A549 (cell line): ENCODE measurements around the gene HARBI1. TPM values are rescaled to one million over a fixed set of nuclear protein-coding genes. Genes with fewer than 3 reads are reported as not detected.

Source experiments
- ATAC-seq, 2 experiments: fragments of 200-7000 bp in 1 of 2; fragments of >200 bp in 1 of 2; cut with Nextera tagmentation in 1 of 2; cut with Tn5 transposase in 1 of 2; 3 replicates each; pipeline versions ENCODE4 v1.8.0 to v1.9.1; 2018 to 2020; ENCODE audit warnings: mild to moderate bottlenecking in 1 of 2, moderate library complexity in 1 of 2
- CTCF ChIA-PET: fragments of 300-600 bp; sonication (Branson Sonifier 250); formaldehyde crosslinking; extraction: SDS; loops from one replicate; lab custom pipeline; 2021; ENCODE audit warnings: antibody characterized with exemption, inconsistent platforms; lab: Yijun Ruan, JAX
- POLR2A ChIA-PET: fragments of 350-600 bp; formaldehyde crosslinking; extraction: SDS; loops from one replicate; lab custom pipeline; 2021; ENCODE audit warnings: antibody characterized with exemption, inconsistent platforms; lab: Yijun Ruan, JAX
- DNase-seq, 2 experiments: peaks; one replicate each; pipeline versions ENCODE4 v3.0.0 to v3.0.0-alpha.2; 2011 to 2016; ENCODE audit warnings: low read depth in 1 of 2, low spot score in 1 of 2
- FAIRE-seq: peaks from 2 replicates; lab custom pipeline; 2011; peaks lifted over from hg19 to GRCh38; lab: Jason Lieb, UNC
- H3K27ac ChIP-seq, 2 experiments: fragments of >200 bp; sonication (Bioruptor Twin); formaldehyde crosslinking; 3 replicates each; pipeline ENCODE4 v1.5.1; 2016 to 2017
- H3K4me1 ChIP-seq: fragments of >200 bp; sonication (Bioruptor Twin); formaldehyde crosslinking; 3 replicates; pipeline ENCODE4 v1.6.1; 2016
- H3K4me2 ChIP-seq: fragments of >200 bp; sonication (Bioruptor Twin); formaldehyde crosslinking; 3 replicates; pipeline ENCODE4 v1.6.1; 2016
- H3K4me3 ChIP-seq: fragments of >200 bp; sonication (Bioruptor Twin); formaldehyde crosslinking; 3 replicates; pipeline ENCODE4 v1.5.1; 2016
- H3K9me3 ChIP-seq: fragments of >200 bp; sonication (Bioruptor Twin); formaldehyde crosslinking; 3 replicates; pipeline ENCODE4 v1.6.1; 2016
- CBX2 ChIP-seq: fragments of 200-600 bp; sonication (generic); IDR thresholded peaks from 2 replicates; pipeline ENCODE4 v1.6.1; 2016; ENCODE audit warnings: low read depth, mild to moderate bottlenecking, borderline replicate concordance
- EHMT2 ChIP-seq: fragments of 200-600 bp; sonication (generic); IDR thresholded peaks from 2 replicates; pipeline ENCODE4 v1.6.1; 2016; ENCODE audit warnings: antibody characterized with exemption, low read depth, mild to moderate bottlenecking, moderate library complexity
- GATA3 ChIP-seq: IDR thresholded peaks from 2 replicates; pipeline ENCODE4 v1.6.1; 2012; ENCODE audit warnings: borderline replicate concordance
- HOXB5 ChIP-seq: fragments of 250-450 bp; sonication (Bioruptor Pico); IDR thresholded peaks from 2 replicates; pipeline ENCODE4 v1.5.0; 2020; ENCODE audit warnings: mild to moderate bottlenecking, moderate library complexity
- KDM1A ChIP-seq: fragments of 200-600 bp; sonication (generic); IDR thresholded peaks from 2 replicates; pipeline ENCODE4 v1.6.1; 2016; ENCODE audit warnings: low read depth, mild to moderate bottlenecking
- NFE2L2 ChIP-seq: fragments of 150-350 bp; conservative IDR thresholded peaks from 2 replicates; pipeline ENCODE4 v1.6.1; 2014; ENCODE audit warnings: low read length
- RAD21 ChIP-seq, 2 experiments: fragments of >200 bp in 1 of 2; sonication (Bioruptor Twin) in 1 of 2; formaldehyde crosslinking in 1 of 2; IDR thresholded peaks in 1 of 2; conservative IDR thresholded peaks in 1 of 2; 2 replicates in 1 of 2; 3 replicates in 1 of 2; pipeline ENCODE4 v1.6.1; 2012 to 2018; ENCODE audit warnings: inconsistent platforms in 1 of 2
- TFCP2L1 ChIP-seq: fragments of 250-450 bp; sonication (Bioruptor Pico); IDR thresholded peaks from 2 replicates; pipeline ENCODE4 v1.5.0; 2021; ENCODE audit warnings: mild to moderate bottlenecking
- ZNF302 ChIP-seq: fragments of 250-450 bp; sonication (Bioruptor Pico); IDR thresholded peaks from 2 replicates; pipeline ENCODE4 v1.9.0; 2021; ENCODE audit warnings: inconsistent platforms, mild to moderate bottlenecking, moderate library complexity
- WGBS: methylation state at CpG from one replicate; pipeline ENCODE4 v1.1.6; 2017; ENCODE audit errors: missing lambda C conversion rate; 5-methylcytosine and 5-hydroxymethylcytosine counted together
- polyA plus RNA-seq, 4 experiments: library from polyadenylated mRNA; depleted of rRNA in 3 of 4; stranded (reverse); fragments of >200 nt; fragmentation: RNase III in 1 of 4; extraction: RNeasy Plus Mini Kit Qiagen cat#74134 plus additional on column Dnase treatment in 1 of 4; gene quantifications; 2 replicates in 3 of 4; 3 replicates in 1 of 4; pipeline ENCODE4 v1.2.3, GENCODE V29; 2011 to 2017
- TF ChIP-seq, protein P1 (sequence below): fragments of 450-650 bp; IDR thresholded peaks from 2 replicates; pipeline ENCODE4 v1.6.1; 2014; ENCODE audit warnings: antibody characterized with exemption
- TF ChIP-seq, protein P2 (sequence below): fragments of 250-450 bp; sonication (Bioruptor Pico); IDR thresholded peaks from 2 replicates; pipeline ENCODE4 v1.5.0; 2021; ENCODE audit warnings: mild to moderate bottlenecking, moderate library complexity, borderline replicate concordance
- TF ChIP-seq, protein P3 (sequence below): fragments of >200 bp; sonication (Bioruptor Twin); formaldehyde crosslinking; IDR thresholded peaks from 3 replicates; pipeline ENCODE4 v1.5.1; 2016
- TF ChIP-seq, protein P4 (sequence below): IDR thresholded peaks from 2 replicates; pipeline ENCODE4 v1.6.1; 2012

The HARBI1 gene
- polyA plus RNA-seq, 2 of the 4 experiments (the other 2 are of a cell fraction): 5.6 to 5.7 TPM

DNA sequence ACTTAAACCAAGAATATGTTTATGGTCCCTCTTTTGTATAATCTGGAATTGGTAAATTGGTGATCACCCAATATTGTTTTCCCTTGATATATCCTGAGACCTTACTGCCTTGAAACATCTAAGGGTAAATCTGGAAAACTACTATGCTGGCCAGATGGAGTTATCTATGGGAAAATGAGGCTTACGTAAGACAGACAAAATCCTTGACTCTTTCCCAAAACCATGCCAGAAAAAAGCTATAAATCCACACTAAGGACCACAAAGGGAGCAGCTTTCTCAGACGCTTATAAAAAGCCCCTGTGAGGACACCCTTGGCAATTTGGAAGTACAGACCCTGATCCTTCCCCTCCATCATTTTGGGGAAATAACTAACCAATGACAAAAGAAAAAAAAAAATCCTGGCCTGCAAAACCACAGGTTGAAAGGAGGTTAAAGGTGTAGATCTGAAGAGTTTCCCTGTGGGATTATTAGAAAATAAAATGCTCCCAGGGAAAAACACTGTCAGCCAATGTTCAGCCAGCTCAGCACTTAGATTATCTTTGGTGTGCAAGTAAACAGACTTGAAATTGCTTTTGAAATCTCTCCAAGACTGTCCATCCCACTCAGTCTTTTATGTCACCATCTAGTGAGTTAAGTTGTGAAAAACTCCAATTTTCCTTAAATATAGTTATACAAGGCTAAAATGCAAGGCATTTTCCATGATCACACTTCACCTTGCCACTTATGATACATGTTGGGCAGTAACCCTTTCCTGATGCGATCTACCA, 16.6 kb downstream of the HARBI1 start:
- H3K4me1 ChIP-seq: no peaks in the 10 kb centered on the region
- FAIRE-seq (no peak), DNase-seq (no peak), ATAC-seq (no peak)
- H3K4me3 ChIP-seq: no peak overlapping the region
- no peak overlapping the region for H3K4me2 ChIP-seq
- POLR2A ChIA-PET: interaction anchor here (0.8 kb wide), 1 partner anchor 12 kb away, joined by 4 read pairs; no protein-coding TSS in a partner anchor
- no peak overlapping the region for H3K27ac ChIP-seq
- 95% methylated on average over 3 of the region's 3 CpGs for WGBS
- H3K9me3 ChIP-seq: no peaks in the 10 kb centered on the region
- CTCF ChIA-PET: interaction anchor here (0.6 to 1.4 kb wide), 3 partner anchors 17 to 250 kb away, joined by 3 to 5 read pairs (median 3); partner anchors contain the start of genes ATG13 and HARBI1
- TF ChIP-seq ZNF302 (CRISPR knock-in tag) (no peak), EHMT2 (no peak), CBX2 (no peak), RAD21 (conservative IDR thresholded peaks at IDR 0.05 in 1 of 2, IDR thresholded peaks at IDR 0.05 in 1 of 2) (no peak), KDM1A (no peak), GATA3 (no peak), TFCP2L1 (CRISPR knock-in tag) (no peak), NFE2L2 (no peak)
- TF ChIP-seq, protein P1, sequence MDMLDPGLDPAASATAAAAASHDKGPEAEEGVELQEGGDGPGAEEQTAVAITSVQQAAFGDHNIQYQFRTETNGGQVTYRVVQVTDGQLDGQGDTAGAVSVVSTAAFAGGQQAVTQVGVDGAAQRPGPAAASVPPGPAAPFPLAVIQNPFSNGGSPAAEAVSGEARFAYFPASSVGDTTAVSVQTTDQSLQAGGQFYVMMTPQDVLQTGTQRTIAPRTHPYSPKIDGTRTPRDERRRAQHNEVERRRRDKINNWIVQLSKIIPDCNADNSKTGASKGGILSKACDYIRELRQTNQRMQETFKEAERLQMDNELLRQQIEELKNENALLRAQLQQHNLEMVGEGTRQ: no peak
- TF ChIP-seq, protein P2, sequence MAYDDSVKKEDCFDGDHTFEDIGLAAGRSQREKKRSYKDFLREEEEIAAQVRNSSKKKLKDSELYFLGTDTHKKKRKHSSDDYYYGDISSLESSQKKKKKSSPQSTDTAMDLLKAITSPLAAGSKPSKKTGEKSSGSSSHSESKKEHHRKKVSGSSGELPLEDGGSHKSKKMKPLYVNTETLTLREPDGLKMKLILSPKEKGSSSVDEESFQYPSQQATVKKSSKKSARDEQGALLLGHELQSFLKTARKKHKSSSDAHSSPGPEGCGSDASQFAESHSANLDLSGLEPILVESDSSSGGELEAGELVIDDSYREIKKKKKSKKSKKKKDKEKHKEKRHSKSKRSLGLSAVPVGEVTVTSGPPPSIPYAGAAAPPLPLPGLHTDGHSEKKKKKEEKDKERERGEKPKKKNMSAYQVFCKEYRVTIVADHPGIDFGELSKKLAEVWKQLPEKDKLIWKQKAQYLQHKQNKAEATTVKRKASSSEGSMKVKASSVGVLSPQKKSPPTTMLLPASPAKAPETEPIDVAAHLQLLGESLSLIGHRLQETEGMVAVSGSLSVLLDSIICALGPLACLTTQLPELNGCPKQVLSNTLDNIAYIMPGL (CRISPR knock-in tag): no peak
- TF ChIP-seq, protein P3, sequence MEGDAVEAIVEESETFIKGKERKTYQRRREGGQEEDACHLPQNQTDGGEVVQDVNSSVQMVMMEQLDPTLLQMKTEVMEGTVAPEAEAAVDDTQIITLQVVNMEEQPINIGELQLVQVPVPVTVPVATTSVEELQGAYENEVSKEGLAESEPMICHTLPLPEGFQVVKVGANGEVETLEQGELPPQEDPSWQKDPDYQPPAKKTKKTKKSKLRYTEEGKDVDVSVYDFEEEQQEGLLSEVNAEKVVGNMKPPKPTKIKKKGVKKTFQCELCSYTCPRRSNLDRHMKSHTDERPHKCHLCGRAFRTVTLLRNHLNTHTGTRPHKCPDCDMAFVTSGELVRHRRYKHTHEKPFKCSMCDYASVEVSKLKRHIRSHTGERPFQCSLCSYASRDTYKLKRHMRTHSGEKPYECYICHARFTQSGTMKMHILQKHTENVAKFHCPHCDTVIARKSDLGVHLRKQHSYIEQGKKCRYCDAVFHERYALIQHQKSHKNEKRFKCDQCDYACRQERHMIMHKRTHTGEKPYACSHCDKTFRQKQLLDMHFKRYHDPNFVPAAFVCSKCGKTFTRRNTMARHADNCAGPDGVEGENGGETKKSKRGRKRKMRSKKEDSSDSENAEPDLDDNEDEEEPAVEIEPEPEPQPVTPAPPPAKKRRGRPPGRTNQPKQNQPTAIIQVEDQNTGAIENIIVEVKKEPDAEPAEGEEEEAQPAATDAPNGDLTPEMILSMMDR: no peak
- TF ChIP-seq, protein P4, sequence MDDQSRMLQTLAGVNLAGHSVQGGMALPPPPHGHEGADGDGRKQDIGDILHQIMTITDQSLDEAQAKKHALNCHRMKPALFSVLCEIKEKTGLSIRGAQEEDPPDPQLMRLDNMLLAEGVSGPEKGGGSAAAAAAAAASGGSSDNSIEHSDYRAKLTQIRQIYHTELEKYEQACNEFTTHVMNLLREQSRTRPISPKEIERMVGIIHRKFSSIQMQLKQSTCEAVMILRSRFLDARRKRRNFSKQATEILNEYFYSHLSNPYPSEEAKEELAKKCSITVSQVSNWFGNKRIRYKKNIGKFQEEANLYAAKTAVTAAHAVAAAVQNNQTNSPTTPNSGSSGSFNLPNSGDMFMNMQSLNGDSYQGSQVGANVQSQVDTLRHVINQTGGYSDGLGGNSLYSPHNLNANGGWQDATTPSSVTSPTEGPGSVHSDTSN: no peak

DNA sequence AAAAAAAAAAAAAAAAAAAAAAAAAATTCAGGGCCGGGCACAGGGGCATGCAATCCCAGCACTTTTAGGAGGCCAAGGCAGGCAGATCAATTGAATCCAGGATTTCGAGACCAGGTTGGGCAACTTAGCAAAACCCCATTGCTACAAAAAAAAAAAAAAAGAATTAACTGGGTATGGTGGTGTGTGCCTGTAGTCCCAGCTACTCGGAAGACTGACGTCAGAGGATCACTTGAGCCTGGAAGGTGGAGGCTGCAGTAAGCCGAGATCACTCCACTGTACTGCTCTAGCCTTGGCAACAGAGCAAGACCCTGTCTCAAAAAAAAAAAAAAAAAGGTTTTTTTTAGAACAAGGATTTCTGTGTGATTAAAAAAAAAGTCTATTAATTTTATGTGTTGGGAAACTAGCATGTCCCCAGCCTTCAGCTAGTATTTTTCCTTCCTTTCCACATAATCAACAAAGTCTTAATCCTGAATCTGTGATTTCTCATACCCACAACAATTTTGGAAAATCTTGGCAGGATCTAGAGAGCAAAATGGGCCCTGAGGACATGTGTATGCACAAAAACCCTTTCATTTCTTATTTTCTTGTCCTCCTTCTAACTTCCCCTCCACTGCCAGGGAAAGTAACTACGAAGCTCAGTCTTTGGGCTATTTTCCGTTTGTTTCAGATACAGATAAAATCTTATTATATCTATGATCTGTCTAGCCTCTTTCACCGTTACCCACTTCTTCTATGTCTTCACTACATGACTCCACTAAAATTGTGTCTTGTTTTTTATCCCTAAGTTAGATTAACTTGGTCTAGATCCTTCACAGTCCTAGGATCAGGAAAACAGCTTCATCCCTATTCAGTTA, 17.5 kb downstream of the HARBI1 start:
- TF ChIP-seq NFE2L2 (no peak), HOXB5 (CRISPR knock-in tag) (no peak)
- 87% methylated on average over 8 of the region's 8 CpGs for WGBS
- ChIA-PET CTCF (interaction anchor here (0.6 to 1.6 kb wide), 6 partner anchors 13 to 249 kb away, joined by 3 to 6 read pairs (median 3); partner anchors contain the start of genes ATG13 and HARBI1), POLR2A (interaction anchor here (0.8 kb wide), 1 partner anchor 12 kb away, joined by 4 read pairs; no protein-coding TSS in a partner anchor)
- FAIRE-seq: no peak
- H3K27ac ChIP-seq: no peak overlapping the region
- ATAC-seq: no peak
- no peak for DNase-seq
- H3K4me1 ChIP-seq: peaks cover 1% of the 10 kb centered on the region; the same call in 1 of the 3 replicates
- H3K4me3 ChIP-seq: no peak overlapping the region
- no peak overlapping the region for H3K4me2 ChIP-seq
- no peaks in the 10 kb centered on the region for H3K9me3 ChIP-seq
